ENCODE measurements around the gene ATG2B. TPM values are rescaled to one million over a fixed set of nuclear protein-coding genes. Genes with fewer than 3 reads are reported as not detected.

Gene ATG2B
- total RNA-seq, 4 donors from 2014 or later = 26.4 to 44.9 (median 37.6) TPM

- WGBS, 2 donors = 100% methylated on average over 1 of the region's 1 CpG
- peaks cover 0 to 77% (median 0%) of the 10 kb centered on the region in 3 donors for H3K36me3 ChIP-seq
Observed at GRCh38 chr14:96287856-96288255, 75.3 kb downstream of the ATG2B start.

GRCh38 chr14:96286251-96286650 is 76.9 kb downstream of the ATG2B start:
- Histone ChIP-seq H3K9me3 (no peaks in the 10 kb centered on the region), H3K4me3 (no peak overlapping the region), H3K27ac (no peak overlapping the region), H3K4me1 (no peaks in the 10 kb centered on the region), H3K27me3 (no peaks in the 10 kb centered on the region), H3K36me3 (peaks cover 0 to 82% (median 0%) of the 10 kb centered on the region in 3 donors)
- TF ChIP-seq EP300 (IDR thresholded peaks at IDR 0.05) (no peak), CTCF (IDR thresholded peaks at IDR 0.05) (no peak), POLR2A (IDR thresholded peaks at IDR 0.05) (no peak)
- DNase-seq (ENCODE audit: low spot score in 2 of 2) = no peak
- WGBS, 2 donors = 88 to 91% methylated on average over 1 of the region's 1 CpG

More at GRCh38 chr14:96287856-96288255, 75.3 kb downstream of the ATG2B start:
- Histone ChIP-seq H3K27me3 (no peaks in the 10 kb centered on the region), H3K4me1 (no peaks in the 10 kb centered on the region), H3K4me3 (no peak overlapping the region), H3K9me3 (no peaks in the 10 kb centered on the region), H3K27ac (no peak overlapping the region)
- TF ChIP-seq EP300 (IDR thresholded peaks at IDR 0.05) (no peak), CTCF (IDR thresholded peaks at IDR 0.05) (no peak), POLR2A (IDR thresholded peaks at IDR 0.05) (no peak)
- DNase-seq (ENCODE audit: low spot score in 2 of 2) = no peak

GRCh38 chr14:96285667-96286066 is 77.5 kb downstream of the ATG2B start:
- TF ChIP-seq CTCF (IDR thresholded peaks at IDR 0.05) = no peak
- TF ChIP-seq EP300 (IDR thresholded peaks at IDR 0.05) = no peak
- TF ChIP-seq POLR2A (IDR thresholded peaks at IDR 0.05) = no peak
- no peaks in the 10 kb centered on the region for H3K27me3 ChIP-seq
- no peaks in the 10 kb centered on the region for H3K4me1 ChIP-seq
- H3K36me3 ChIP-seq = peaks cover 0 to 80% (median 0%) of the 10 kb centered on the region in 3 donors
- H3K27ac ChIP-seq = no peak overlapping the region
- WGBS, 2 donors = 76 to 82% methylated on average over 17 of the region's 17 CpGs
- H3K9me3 ChIP-seq = no peaks in the 10 kb centered on the region
- DNase-seq (ENCODE audit: low spot score in 2 of 2) = no peak
- no peak overlapping the region for H3K4me3 ChIP-seq

- no peak for TF ChIP-seq CTCF (IDR thresholded peaks at IDR 0.05)
- TF ChIP-seq POLR2A (IDR thresholded peaks at IDR 0.05) = no peak
- no peak for TF ChIP-seq EP300 (IDR thresholded peaks at IDR 0.05)
- Histone ChIP-seq H3K4me1 (no peaks in the 10 kb centered on the region), H3K27ac (no peak overlapping the region), H3K4me3 (no peak overlapping the region), H3K36me3 (peaks cover 0 to 79% (median 0%) of the 10 kb centered on the region in 3 donors), H3K9me3 (no peaks in the 10 kb centered on the region), H3K27me3 (no peaks in the 10 kb centered on the region)
- 82 to 88% methylated on average over 1 of the region's 1 CpG for WGBS, 2 donors
- no peak for DNase-seq (ENCODE audit: low spot score in 2 of 2)
Observed at GRCh38 chr14:96284430-96284829, 78.7 kb downstream of the ATG2B start.

- no peak for TF ChIP-seq EP300 (IDR thresholded peaks at IDR 0.05)
- TF ChIP-seq POLR2A (IDR thresholded peaks at IDR 0.05) = no peak
- TF ChIP-seq CTCF (IDR thresholded peaks at IDR 0.05) = no peak
- DNase-seq (ENCODE audit: low spot score in 2 of 2) = no peak
- H3K4me1 ChIP-seq = no peaks in the 10 kb centered on the region
- no peaks in the 10 kb centered on the region for H3K9me3 ChIP-seq
- WGBS, 2 donors = 90 to 93% methylated on average over 9 of the region's 9 CpGs
- no peaks in the 10 kb centered on the region for H3K27me3 ChIP-seq
- no peak overlapping the region for H3K27ac ChIP-seq
- peaks cover 0 to 78% (median 0%) of the 10 kb centered on the region in 3 donors for H3K36me3 ChIP-seq
- H3K4me3 ChIP-seq = no peak overlapping the region
Observed at GRCh38 chr14:96284008-96284407, 79.1 kb downstream of the ATG2B start.

Measured in tibial nerve (tissue), 4 donors.